Measurements from ENCODE around the gene TMEM167A. TPM values are rescaled to one million over a fixed set of nuclear protein-coding genes. Genes with fewer than 3 reads are reported as not detected.
"Not testable (repeated sequence)": the region's sequence is repeated elsewhere in the genome, so short reads cannot be mapped to it uniquely, and the experiment has no call there.

The TMEM167A gene
- total RNA-seq, 1 donor from 2014 or later = 48.6 TPM

- no peak for ATAC-seq
Measured at GRCh38 chr5:83085106-83085505, 7.9 kb upstream of the TMEM167A start.

- no peak for ATAC-seq
Measured at GRCh38 chr5:83084336-83084735, 7.1 kb upstream of the TMEM167A start.

GRCh38 chr5:83082750-83083149 lies 5.6 kb upstream of the TMEM167A start:
- no peak for ATAC-seq

- no peak for ATAC-seq
Measured at GRCh38 chr5:83077662-83078261, 568 bp upstream of the TMEM167A start.

- ATAC-seq = no peak
Measured at GRCh38 chr5:83072966-83073365, 4.2 kb downstream of the TMEM167A start.

GRCh38 chr5:83071286-83072051 lies 5.7 kb downstream of the TMEM167A start:
- no peak for ATAC-seq

- no peak for ATAC-seq
Measured at GRCh38 chr5:83069096-83069799, 7.9 kb downstream of the TMEM167A start.

GRCh38 chr5:83067377-83067776 lies 9.8 kb downstream of the TMEM167A start:
- ATAC-seq = not testable (repeated sequence)

GRCh38 chr5:83066548-83067110 lies 10.6 kb downstream of the TMEM167A start:
- ATAC-seq = no peak

- no peak for ATAC-seq
Measured at GRCh38 chr5:83059341-83059740, 17.9 kb downstream of the TMEM167A start.

- no peak for ATAC-seq
Measured at GRCh38 chr5:83058726-83059125, 18.5 kb downstream of the TMEM167A start.

- ATAC-seq = no peak
Measured at GRCh38 chr5:83055166-83055565, 22.0 kb downstream of the TMEM167A start.

- ATAC-seq = no peak
Measured at GRCh38 chr5:83050723-83051340, 26.4 kb downstream of the TMEM167A start.

GRCh38 chr5:83049370-83049885 lies 27.8 kb downstream of the TMEM167A start:
- no peak for ATAC-seq

GRCh38 chr5:83048811-83049210 lies 28.4 kb downstream of the TMEM167A start:
- no peak for ATAC-seq

- ATAC-seq = no peak
Measured at GRCh38 chr5:83048277-83048676, 28.9 kb downstream of the TMEM167A start.

GRCh38 chr5:83044926-83045325 lies 32.3 kb downstream of the TMEM167A start:
- ATAC-seq = no peak

GRCh38 chr5:83042507-83042906 lies 34.7 kb downstream of the TMEM167A start:
- ATAC-seq = no peak

- ATAC-seq = no peak
Measured at GRCh38 chr5:83038924-83039323, 38.3 kb downstream of the TMEM167A start.

- ATAC-seq = no peak
Measured at GRCh38 chr5:83036991-83037575, 40.1 kb downstream of the TMEM167A start.

GRCh38 chr5:83035373-83036100 lies 41.7 kb downstream of the TMEM167A start:
- no peak for ATAC-seq

Measured in esophagus mucosa (tissue), 1 donor.